Occipital lobe (tissue), 2 donors: ENCODE measurements around the gene FXYD6. TPM values are rescaled to one million over a fixed set of nuclear protein-coding genes. Genes with fewer than 3 reads are reported as not detected.
"Not testable (repeated sequence)": the region's sequence is repeated elsewhere in the genome, so short reads cannot be mapped to it uniquely, and the experiment has no call there.

Source experiments
- DNase-seq: peaks from one replicate; lab custom pipeline; 2025; lab: John Stamatoyannopoulos, UW
- total RNA-seq: library from RNA; depleted of rRNA; stranded (reverse); fragments of >200 nt; gene quantifications from one replicate; pipeline ENCODE4 v1.2.3, GENCODE V29; 2014

The FXYD6 gene, protein sequence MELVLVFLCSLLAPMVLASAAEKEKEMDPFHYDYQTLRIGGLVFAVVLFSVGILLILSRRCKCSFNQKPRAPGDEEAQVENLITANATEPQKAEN
- 107 TPM for total RNA-seq

DNA sequence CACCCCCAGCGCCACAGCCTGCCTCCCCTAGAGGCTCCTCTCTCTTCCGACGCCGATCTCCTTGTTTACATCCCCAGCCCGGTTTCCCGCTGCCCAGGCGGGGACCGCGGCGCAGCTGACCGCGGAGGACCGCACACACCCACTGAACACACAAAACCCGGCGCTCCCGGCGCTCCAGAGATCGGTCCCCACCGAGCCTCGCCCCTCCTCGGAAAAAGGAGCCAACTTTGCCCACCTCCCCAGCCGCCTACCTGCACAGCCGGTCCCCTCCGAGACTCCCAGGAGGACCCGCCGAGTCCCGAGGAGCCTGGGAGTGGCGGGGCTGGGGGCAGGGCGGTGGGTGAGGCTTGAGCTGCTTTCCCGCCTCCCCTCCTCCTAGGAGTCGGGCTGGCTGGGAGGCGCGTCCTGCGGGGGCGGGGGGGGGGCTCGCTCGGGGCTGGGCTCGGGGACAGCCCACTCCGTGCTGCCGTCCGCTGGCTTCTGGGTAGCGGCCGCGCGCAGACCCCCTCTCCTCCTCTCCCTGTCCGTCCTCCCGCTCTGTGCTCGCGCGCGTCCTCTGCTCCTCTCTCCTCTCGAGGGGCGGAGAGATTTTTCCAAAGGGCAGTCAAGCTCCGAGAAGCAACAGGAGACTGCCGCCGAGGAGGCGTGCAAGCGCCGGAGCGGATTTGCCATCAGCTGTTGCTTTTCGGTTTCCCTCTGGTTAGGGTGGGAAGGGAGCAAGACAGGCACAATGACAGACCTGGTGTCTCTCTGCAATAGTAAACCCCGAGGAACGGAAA lies at the start of gene FXYD6:
Gene FXYD6, minus strand, starts transcription at position 318 of the 779 bp plus-strand sequence. CDS start 33,882 bp downstream, outside the sequence.
- peak; percentile 74 for DNase-seq

DNA sequence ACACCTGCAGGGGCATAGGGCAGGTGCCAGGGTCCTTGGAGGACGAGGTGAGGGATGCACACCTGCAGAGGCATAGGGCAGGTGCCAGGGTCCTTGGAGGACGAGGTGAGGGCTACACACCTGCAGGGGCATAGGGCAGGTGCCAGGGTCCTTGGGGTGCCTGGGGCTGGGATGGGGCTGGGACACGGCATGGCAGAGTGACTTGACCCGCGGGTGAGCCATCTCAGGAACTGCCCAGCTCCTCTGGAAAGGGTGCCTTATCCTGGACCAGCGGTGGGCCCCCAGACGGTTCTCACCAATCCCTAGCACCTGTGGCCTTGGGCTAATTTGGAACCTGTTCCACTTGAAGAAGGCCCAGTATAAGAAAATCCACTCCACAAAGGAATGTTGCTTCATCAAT lies 49.7 kb upstream of the FXYD6 start:
- DNase-seq: not testable (repeated sequence)

DNA sequence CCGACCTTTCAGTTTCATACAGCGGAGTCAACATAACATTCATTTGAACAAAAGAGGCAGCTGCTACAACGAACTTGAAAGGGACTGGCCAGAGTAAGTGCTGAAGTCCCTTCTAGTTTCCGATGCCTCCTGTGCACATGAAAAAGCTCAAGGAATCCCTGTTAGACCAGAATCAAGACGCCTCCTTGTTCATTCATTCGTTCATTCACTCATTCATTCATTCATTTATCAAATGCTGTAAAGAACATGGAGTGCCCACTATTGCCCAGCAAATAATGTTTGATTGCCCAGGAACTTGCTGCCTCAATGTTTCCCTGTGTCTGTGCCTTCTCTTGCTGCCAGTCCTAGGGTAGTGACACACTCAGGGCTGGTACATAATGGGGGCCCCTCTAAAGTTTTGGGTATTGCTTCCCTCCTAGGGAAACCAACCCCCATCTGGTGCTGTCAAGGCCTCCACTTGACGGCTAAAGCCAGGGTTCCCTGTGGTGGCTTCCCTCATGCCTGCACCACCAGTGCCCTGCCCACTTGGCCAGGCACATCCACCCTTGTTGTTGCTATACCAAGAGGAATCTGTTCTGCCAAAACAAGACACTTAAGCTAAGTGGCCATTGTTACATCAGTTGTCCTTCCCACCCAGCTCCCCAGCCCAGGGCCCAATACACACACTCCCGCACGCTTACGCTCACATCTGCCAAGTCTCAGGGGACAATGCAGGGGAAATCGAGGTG lies 48.9 kb upstream of the FXYD6 start:
- no peak for DNase-seq

DNA sequence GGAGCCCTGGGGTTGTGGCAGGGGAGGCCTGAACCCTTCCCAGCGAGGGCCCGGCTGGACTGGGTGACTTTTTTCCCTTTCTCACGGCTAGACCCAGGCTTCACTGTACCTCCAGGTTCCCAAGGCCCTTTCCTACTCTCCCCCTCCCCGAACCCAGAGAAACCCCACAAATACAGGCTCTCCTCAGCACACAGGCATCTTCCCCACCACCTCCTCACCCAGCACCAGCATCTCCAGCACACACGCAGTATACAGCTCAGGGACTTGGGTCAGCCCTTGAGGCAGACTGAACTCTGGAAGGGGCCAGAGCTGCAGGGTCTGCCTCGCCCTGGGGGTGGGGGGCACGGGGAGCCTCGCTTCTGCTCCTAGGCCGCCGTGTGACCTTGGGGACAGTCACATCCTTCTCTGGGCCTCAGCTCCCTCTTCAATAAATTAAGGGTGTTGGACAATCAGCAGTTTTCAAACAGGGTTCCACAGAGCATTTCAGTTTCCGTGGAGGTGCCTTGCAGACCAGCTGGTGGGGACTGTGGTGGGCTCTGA lies 48.2 kb upstream of the FXYD6 start:
- DNase-seq: no peak

DNA sequence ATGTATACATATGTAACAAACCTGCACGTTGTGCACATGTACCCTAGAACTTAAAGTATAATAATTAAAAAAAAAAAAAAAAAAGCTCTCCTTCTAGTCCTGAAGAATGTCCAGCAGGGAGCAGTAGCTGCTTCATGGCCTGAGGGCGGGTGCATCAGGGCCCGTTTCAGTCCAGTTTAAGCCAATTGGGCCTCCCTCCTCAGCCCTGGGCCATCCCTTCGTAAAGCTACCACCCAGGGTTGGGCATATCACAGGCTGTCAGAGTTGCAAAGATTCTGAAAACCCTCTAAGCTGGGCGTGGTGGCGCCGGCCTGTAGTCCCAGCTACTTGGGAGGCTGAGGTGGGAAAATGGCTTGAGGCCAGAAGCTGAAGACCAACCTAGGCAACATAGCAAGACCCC lies 47.3 kb upstream of the FXYD6 start:
- no peak for DNase-seq

DNA sequence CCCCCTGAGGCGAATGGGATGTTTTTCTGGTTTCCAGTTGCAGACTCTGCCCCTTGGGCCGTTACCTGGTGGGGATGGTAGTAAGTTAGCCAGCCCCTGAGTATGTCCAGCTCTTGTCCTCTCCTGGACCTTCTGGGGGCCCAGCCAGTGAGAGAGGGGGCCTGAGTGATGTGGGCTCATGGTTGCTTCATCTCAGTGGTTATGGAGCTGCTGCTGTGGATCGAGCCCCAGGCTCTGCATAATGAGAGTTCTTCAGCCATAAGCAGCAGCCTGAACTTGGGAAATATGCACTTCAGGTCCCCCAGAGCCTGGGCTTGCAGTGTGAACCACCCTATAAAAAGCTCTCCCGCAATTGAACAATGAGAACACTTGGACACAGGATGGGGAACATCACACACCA lies 46.8 kb upstream of the FXYD6 start:
- no peak for DNase-seq

DNA sequence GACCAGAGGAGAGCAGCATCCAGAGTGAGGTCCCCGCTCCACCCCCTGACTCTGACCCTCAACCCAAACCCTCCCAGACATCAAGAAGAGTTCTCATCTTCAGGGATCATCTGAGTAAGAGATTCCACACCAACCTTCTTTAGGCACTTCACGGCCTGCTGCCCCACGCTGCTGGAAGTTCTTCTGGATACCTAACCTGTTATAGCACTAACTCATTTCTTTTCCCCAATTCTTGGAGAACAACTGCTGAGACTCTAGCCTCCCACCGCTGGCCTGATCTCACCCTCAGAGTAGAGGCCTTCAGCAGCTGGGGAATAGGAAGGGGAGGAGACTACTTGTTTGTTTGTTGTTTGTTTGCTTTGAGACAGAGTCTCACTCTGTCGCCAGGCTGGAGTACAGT lies 45.4 kb upstream of the FXYD6 start:
- no peak for DNase-seq

DNA sequence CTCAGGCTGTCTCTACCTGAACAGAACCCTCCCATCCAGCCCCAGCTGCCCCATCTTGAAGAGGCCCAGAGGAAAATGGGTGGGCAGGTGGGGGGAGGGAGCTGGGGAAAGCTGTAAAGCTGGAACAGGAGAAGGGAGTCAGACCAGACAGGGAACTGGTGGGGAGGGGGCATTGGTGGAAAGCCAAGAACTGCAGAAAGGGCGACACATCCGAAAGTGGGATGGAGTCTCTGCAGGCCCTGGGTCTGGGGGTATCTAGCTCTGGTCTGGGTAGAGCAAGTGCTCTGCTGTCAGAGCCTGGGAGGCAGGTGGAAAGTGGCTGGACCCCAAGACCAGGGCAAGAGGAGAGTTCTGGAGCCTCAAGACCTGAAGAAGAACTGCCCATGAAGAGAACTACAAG lies 45.0 kb upstream of the FXYD6 start:
- DNase-seq: no peak

DNA sequence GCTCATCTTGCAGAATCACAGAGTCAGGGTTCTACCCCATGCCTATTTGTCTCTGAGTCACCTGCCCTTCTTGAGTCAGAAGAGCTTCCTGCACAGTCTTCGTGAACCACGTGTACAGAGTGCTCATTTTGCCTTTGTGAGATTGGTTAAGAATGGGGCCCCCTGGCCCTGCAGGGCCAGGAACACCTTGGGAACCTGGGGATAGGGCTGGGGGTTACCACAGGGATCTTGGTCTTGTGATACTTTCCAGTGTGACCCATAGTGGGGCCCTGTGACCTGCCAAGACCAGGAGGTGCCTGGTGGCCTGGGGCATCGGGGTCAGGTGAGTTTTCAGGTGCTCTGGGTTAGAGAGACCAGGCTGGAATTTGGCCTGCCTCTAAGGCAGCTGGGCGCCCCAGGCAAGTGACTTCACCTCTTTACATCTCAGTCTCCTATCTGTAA lies 43.3 kb upstream of the FXYD6 start:
- no peak for DNase-seq

DNA sequence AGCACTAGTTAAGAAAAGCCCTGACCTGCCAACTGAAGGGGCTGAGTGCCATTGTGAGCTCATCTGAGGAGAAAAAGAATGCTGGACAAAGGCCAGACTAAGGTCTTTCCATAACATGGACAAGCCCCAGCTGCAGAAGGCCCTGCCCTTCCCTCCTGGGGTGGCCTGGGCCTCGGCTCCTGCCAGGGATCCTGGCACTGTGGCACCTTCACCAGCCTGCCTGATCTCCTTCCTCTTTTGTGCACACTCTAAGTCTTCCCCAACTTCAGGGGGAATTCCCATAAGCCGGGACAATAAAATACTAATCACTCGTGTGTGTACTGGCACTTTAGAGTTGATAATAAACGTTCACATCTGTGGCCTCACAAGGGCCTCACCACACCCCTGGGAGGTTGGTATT lies 42.9 kb upstream of the FXYD6 start:
- DNase-seq: no peak

DNA sequence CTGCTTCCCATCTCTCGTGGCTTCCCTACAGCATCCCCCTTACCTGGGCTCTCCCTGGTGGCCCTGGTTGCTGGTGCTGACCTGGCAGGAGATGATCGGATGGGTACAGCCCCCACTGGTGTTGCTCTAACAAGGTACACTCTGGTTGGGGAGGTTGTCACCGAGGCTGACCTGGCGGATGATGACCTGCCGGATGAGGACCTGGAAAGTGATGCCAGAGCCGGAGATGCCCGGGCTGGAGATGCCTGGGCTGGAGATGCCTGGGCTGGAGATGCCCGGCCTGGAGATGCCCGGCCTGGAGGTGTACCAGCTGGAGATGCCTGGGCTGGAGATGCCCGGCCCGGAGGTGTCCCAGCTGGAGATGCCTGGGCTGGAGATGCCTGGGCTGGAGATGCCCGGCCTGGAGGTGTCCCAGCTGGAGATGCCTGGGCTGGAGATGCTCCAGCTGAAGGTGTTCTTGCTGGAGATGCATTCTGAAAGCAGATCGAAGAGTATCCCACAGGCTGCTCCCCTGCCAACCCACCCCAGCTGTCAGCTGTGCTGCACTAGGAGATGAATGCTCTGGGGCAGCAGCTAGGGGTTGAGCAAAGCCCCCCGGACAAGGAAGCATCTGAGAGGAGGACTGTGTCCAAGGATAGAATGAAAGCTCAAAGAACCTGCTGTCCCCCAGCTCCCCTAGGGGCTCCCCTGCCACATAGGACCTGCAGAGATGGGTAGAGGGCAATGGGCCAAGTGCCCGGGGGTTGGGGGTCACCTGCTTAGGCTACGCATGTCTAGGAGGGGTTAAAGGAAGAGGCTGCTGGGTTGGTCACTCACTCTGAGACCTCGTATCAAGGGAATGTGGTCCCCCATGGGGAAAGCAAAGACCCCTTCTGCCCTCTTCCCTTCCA lies 42.2 kb upstream of the FXYD6 start:
- no peak for DNase-seq

DNA sequence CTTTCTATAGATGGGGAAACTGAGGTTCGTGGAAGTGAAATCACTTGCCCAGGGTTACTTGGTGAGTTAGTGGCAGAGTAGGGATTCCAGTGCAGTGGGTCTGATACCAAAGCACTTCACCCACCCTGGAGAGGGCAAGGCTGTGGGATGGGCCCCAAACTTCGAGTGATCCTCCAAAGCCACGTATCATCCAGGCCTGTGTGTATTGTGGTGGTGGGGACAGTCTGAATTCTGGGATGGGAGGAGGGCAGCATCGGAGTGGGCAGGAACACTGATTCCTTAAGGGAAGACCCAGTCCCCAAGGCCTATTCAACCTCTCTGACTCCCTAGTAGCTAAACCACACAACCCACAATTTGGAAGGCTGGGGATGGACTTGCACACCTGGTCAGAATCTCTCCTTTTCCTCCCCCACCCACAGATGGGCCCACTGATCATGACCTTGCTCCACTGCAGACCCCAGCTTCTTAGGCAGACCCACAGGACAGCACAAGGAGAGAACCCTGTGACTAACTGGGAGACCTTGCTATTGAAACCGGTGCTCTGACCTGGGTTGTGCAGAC lies 41.2 kb upstream of the FXYD6 start:
- DNase-seq: no peak

DNA sequence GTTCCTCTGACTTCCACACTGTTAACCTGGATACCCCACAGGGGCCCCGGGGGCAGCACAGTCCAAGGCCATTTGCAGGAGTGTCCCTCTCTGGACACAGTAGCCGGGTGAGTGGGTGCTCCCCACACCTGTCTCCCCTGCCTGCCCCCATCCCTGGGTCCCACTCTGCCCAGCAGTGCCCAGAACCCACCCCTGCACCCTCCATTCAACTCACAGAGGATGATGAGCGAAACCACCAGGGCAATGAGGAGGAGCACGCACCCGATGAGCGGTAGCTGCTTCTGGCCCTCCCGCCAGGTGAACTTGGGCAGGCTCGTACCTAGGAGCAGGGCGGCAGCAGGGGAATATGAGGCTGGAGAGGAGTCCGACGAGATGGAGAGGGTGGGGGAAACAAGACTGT lies 40.5 kb upstream of the FXYD6 start:
- DNase-seq: no peak

DNA sequence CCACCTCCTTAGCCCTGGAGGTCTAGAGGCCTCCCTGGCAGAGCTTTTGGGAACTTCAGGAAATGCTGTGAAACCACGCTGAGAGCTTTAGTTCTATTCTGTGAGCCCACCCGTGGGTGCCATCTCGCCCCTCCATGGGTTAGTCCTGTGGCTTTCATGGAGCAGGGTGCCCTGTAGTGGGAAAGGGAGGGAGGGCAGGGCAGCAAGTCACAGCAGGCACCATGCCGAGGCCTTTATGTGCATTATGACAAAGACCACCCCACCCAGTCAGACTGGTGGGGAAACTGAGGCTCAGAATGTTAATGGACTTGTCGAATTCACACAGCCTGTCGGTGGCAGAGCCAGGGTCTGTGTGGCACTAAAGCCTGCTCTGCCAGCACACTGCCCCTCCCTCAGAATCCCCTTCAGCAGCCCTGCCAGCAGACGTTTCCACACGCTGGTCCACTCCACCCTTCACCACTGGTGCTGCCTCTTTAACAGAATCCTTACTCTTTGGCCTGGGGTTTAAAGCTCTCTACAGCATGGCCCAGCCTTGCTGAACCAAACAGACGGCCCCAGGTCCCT lies 39.3 kb upstream of the FXYD6 start:
- DNase-seq: no peak

DNA sequence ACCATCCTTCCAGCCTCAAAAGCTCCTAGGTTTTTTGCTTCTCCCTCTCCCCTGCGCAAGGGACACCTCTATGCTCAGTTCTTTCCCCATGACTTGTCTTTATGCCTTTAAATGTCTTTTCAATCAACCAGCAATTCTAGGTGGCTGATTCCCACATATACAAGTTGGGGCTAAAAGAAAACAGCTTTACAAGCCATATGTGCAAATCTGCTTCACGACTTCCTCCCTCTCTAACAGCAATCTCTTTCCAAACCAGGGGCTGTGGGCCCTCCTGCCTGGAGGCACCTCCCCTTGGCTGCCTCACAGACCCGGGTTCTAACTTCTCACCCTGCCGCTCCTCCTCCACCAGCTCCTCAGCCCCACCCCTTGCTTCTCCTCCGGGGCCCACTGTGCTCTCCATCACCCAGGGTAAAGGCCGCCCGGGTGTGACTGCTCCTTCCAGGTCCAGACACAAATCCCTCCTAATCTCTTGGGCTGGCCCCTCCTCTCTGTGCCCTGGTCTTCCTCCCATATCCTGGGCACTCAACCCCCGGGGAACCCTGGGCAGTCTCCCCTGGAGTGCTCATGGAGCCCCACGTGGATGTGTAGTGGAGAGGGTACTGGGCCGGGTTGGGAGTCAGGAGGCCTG lies 38.6 kb upstream of the FXYD6 start:
- DNase-seq: no peak

DNA sequence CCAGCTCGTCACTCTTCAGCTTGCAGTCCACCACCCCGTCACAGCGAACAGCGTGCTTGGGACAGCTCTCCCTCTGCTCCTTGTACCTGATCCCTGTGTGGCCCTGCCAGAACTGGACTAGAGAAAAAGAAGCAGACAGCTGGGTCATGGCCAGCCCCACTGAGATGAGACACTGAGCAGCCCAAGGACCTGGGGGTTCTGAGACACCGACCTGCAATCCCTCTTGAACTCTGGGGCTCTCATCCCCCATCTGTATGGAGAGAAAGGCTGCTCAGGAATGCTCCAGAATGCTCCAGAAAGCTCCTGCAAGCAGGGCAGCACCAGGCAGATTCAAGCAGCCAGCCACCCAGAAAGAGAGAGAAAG lies 37.9 kb upstream of the FXYD6 start:
- DNase-seq: no peak

DNA sequence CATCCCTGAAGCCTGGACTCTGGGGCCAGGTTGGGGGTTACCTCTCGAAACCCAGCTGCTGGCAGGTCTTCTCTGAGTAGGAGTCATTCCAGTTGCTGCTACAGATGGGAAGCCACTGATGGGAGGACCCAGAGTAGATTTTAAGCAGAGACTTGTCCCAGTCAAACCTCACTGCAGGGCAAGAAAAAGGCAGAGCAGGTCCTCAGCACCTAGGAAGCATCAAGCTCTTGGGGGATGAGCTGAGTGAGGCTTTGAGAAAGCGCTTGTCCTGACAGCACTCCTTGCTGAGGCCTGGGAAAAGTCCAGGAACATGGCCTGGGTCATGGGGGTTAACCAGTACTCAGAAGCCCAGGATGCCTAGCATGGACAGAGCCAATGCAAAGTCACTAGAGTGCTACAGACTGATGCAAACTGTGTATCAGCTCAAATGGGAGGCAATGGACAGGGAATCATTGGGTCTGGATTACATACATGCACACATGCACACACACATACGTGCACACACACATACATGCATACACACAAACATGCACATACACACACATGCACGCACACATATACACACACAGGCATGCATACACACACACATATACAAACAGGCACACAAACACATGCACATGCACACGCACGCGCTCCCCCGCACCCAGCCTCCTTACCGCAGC lies 37.4 kb upstream of the FXYD6 start:
- no peak for DNase-seq

DNA sequence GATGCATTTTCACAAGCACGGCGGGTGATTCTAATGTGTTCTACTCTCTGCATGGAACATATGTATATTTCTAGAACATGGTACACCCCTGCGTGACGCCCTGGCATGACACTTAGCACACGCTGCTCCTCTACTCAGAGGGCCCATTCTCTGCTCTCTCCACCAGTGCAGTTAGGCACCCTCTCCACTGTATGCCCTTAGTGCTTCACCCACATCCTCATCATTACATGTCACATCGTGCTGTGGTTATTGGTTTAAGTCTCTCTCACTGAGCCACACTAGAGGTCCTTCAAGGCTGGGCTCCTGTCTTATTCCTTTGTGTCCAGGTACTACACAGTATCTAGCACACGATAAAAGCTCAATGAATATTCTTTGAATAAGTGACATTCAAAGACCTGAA lies 36.0 kb upstream of the FXYD6 start:
- no peak for DNase-seq

DNA sequence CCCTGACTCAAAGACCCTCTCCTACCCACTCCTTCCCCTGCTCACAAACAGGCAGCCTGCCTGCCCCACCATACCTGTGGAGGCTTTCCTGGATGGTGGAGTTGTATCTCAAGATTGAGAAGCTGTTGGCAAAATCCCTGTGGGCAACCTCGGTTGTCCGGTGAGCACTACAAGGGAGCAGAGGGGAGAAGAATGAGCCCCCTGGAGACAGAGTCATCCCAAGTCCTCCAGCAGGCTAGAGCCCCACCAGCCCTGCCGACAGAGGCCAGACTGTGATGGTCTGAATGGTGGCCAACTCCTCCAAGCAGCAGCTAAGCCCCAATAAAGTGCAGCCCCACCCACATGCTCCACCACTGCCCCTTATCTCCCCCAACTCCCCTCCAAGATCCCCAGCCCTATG lies 35.2 kb upstream of the FXYD6 start:
- DNase-seq: no peak
